IPS-NIHi11 (cell line): ENCODE data around the gene FAM118A.
"Not testable (repeated sequence)": the region's sequence is repeated elsewhere in the genome, so short reads cannot be mapped to it uniquely, and the experiment has no call there.

Source experiments
- DNase-seq: peaks from one replicate; pipeline ENCODE4 v3.0.0; 2012; ENCODE audit warnings: mixed read lengths, low spot score

The FAM118A gene

GRCh38 chr22:45310331-45310976, 720 bp downstream of the FAM118A start:
- DNase-seq, result no peak

DNA sequence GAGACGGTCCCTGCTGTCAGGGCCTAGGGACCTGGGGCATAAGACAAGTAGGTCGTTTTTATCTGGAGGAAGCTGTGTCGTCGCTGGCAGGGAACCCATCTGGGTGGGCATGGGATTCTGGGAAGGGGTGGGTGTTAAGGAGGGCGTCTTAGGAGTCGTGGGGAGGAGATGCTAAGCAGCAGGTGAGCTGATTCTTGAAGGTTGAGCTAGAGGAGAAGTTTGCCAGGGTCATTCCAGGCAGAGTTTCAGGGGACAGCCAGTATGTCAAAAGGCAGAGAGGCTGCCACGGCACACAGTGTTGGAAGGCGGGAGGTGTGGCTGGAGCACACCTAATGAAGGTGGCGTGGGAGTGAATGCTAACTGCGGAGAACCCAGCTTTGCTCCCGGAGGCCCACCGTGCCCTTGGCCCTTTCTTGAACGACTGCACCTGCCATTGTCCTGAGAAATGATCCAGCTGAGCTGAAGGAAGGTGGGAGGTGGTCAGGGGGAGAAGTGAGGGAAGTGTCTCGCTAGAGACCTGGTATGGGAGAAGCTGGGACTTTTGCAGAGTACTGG, 1.3 kb downstream of the FAM118A start:
- no peak for DNase-seq

GRCh38 chr22:45312415-45312814, 2.7 kb downstream of the FAM118A start:
- no peak for DNase-seq

DNA sequence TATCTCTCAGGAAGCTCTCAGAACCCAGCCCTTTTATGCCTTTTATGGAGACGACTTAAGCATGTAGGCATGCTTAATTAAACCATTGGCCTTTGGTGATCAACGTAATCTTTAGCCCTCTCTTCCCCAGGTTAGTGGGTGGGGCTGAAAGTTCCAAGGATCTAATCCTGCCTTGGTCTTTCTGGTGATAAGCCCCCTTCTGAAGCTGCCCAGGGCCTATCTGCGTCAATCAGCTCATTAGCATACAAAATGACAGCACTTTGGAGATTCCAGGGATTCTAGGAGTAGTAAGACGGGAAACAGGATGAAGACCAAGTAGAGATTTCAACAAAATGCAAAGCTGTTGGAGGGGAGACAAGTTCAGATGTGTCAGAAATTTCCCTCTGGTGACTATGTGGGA, 3.1 kb downstream of the FAM118A start:
- DNase-seq, result no peak

- DNase-seq, result no peak
Observed at GRCh38 chr22:45314054-45314721, 4.5 kb downstream of the FAM118A start.

DNA sequence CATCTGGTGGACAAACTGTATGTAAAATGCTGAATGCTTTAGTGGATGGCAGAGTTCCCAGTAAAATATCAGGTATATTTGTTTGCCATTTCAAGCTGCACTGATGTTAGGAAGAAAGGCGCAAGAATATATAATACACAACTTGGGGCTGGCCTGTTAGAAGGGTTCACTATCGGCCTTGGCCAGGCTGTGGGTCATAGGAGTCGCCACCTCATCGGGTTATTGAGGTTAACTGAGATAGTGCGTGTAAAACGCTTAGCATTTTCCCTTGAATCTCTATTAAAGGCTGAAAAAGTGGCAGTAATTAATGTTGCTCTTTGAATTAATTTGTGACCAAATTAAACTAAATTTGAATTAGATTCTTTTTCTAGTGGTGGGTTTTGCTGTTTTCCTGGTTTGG, 5.1 kb downstream of the FAM118A start:
- no peak for DNase-seq

- no peak for DNase-seq
Observed at GRCh38 chr22:45316796-45317526, 7.2 kb downstream of the FAM118A start.

DNA sequence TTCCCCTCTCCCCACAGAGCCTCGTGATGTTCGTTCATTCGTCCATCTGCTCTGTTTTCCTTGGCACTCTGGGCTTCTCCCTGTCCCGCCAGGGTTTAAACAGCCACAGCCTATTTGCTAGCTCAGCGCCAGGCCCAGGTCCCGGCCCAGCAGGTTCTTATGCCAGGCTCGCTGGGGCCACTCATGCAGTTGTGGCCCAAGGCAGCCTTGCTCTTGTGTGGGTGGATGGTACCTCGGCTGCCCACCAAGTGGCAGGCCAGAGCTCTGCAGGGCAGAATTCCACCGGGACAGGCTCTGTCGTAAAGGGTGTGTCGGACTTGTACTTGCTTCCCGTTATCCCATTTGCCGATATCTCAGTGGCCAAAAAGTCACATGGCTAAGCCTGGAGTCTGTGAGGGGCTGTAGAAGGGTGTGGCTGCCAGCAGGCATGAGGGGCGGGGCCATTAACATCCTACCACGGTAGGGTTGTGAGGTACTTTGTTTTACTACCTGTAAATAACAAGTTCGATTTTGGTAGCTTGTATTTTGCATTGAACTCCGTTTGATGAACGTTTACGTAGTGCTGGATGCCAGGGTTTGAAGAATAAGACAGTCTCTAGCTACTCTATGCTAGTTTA, 7.9 kb downstream of the FAM118A start:
- DNase-seq, result peak; percentile 52

- DNase-seq, result peak; percentile 66
Observed at GRCh38 chr22:45318168-45318557, 8.4 kb downstream of the FAM118A start.

DNA sequence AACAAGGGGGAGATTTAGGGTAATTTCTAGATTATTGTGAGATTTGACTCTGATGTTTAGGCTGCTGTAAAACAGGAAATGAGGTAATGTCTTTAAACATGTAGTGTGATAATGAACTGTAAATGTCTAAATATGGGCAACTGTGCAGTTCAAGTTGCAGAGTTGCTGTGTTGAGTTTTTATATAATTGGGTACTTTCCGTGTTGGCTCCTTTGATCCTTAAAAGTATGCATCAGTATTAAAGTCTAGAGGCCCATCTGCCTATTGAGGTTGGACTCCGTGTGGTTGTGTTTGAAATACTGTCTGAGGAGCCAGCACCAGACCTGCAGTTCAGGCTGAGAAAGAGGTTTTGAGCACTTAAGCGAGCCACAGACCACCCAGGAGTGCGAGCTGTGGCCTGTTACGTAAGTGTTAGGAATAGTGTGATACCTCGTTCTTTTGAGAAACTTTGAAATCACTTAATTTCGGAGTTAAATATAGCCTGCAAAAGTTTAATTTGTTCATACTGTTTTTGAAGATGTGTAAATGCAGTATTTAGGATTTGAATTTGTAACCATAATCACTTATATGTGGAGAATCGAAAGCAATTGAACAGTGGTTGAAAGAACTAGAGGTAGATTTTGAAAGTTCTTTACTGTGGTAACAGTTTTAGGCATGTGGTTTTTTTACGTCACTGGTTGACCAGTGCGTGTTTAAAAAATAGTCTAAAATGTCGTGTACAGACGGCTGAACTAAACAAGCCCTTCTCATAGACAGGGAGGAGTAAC, 9.0 kb downstream of the FAM118A start:
- no peak for DNase-seq

GRCh38 chr22:45319324-45319685, 9.6 kb downstream of the FAM118A start:
- DNase-seq, result no peak

DNA sequence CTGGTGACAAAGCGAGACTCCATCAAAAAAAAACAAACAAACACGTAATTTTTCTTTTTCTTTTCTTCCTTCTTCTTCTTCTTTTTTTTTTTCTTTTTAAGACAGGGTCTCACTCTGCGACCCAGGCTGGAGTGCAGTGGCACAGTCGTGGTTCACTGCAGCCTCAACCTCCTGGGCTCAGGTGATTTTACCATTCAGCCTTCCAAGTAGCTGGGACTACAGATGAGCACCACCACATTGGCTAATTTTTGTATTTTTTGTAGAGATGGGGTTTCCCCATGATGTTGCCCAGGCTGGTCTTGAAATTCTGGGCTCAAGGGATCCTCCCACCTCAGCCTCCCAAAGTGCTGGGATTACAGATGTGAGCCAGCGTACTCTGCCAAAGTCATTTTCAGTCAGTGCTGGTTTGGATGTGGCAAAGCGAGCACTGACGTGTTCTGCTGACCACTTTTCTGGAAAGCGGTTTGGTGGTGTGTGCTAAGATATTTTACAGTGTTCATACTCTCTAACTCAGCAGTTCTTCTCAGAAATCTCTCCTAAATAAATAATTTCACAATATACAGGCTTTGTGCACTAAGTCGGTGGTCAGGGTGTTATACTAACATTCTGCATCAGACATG, 10.7 kb downstream of the FAM118A start:
- no peak for DNase-seq

DNA sequence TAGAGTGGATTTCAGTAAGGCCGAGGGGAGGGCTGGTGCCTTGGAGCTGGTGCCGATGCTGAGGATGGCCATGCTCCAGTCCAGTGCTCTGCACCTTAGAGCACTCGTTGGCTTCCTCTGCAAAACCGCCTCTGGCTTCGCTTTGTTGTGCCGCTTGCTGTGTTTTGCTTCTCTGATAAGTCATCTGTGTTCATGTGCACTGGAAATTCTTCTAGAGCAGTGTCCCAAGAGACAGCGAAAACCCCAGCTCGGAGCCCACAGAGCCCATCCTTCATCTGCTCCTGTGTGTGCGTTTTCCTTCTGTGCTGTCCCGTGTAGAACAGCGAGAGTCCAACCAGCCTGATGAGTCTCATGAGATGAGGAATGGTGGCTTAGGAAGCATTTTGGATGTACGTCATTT, 12.1 kb downstream of the FAM118A start:
- DNase-seq, result no peak

DNA sequence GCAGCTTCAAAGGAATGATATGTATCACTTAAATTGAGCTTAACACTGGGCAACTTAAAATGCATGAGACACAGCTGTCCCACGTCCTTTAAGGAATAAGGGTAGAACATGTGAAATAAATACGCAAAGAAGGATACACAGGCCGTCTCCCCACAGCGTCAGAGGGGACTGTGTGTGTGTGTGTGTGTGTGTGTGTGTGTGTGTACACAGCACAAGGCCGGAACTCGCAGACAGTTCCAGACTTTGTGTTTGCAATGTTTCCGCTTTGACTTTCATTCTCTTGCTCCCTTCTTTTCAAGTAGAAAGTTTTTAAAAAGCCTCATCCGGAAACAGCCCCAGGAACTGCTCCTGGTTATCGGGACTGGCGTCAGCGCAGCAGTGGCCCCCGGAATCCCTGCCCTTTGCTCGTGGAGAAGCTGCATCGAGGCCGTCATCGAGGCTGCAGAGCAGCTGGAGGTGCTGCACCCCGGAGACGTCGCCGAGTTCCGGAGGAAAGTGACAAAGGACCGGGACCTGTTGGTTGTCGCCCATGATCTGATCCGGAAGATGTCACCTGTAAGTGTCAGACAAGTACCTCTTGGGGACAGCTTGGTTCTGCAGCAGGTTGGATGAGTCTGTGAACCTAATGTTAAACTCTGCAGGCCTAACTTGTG, 13.3 kb downstream of the FAM118A start:
- no peak for DNase-seq

- DNase-seq, result no peak
Observed at GRCh38 chr22:45323695-45324094, 14.0 kb downstream of the FAM118A start.

GRCh38 chr22:45324311-45324711, 14.6 kb downstream of the FAM118A start:
- DNase-seq, result no peak

GRCh38 chr22:45328261-45328660, 18.5 kb downstream of the FAM118A start:
- DNase-seq, result not testable (repeated sequence)

- no peak for DNase-seq
Observed at GRCh38 chr22:45328822-45329529, 19.2 kb downstream of the FAM118A start.

DNA sequence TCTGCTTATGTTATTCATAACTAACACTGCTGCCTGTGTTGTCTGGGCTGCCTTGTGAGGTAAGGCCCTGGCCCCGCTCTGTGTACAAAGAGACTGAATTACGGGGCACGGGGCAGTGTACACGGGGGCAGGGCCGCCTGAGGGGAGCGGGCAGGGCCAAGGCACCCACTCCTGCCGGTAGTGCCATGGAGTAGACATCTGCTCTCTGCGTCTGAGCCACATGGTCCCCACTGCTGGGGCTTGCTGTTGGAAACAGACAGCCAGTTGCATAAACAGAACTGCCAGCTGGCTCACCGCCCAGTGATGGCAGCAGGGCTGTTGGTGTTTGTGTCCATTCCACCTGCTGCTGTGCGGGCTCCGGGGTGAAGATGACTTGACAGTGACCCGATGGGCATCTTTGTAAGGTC, 19.8 kb downstream of the FAM118A start:
- no peak for DNase-seq

- no peak for DNase-seq
Observed at GRCh38 chr22:45330548-45330947, 20.8 kb downstream of the FAM118A start.
